ENCODE data around the gene KLHL22. TPM values are rescaled to one million over a fixed set of nuclear protein-coding genes. Genes with fewer than 3 reads are reported as not detected.
A peak's percentile ranks its signal among the peaks of the same experiment; 100 is the strongest.

Gene KLHL22
- total RNA-seq, 8 experiments from 2014 or later: 15.9 to 27.7 (median 22.3) TPM

- 75 to 100% (median 92%) methylated on average over 1 to 2 of the region's 3 CpGs; no CpG with 5 or more reads in 6 of the 10 experiments for WGBS, 10 experiments
- no peak overlapping the region for H3K27ac ChIP-seq
- in situ Hi-C loops (cut with MboI; ENCODE audit: low pct_unique_long_range_greater_than_20kb in 2 of 9, low sequenced_read_pairs in 9 of 9, unreplicated experiment in 9 of 9): no loop called here
- H3K4me1 ChIP-seq (replicated peaks in 1 of 2): peaks cover 12 to 24% of the 10 kb centered on the region in 2 donors
- H3K4me3 ChIP-seq: no peak overlapping the region
- no peak for ATAC-seq (replicated peaks in 6 of 8)
Measured at GRCh38 chr22:20434773-20435172, 60.8 kb downstream of the KLHL22 start.

- Histone ChIP-seq H3K4me1 (replicated peaks in 1 of 2) (peaks cover 12 to 28% of the 10 kb centered on the region in 2 donors), H3K4me3 (no peak overlapping the region), H3K27ac (no peak overlapping the region)
- no peak for ATAC-seq (replicated peaks in 6 of 8)
- 40 to 100% (median 90%) methylated on average over 1 to 5 of the region's 12 CpGs; no CpG with 5 or more reads in 2 of the 10 experiments for WGBS, 10 experiments
- in situ Hi-C loops (cut with MboI; ENCODE audit: low pct_unique_long_range_greater_than_20kb in 2 of 9, low sequenced_read_pairs in 9 of 9, unreplicated experiment in 9 of 9): no loop called here
Measured at GRCh38 chr22:20434264-20434751, 61.3 kb downstream of the KLHL22 start.

- ATAC-seq (replicated peaks in 6 of 8): no peak
- peaks cover 12 to 28% of the 10 kb centered on the region in 2 donors for H3K4me1 ChIP-seq (replicated peaks in 1 of 2)
Measured at GRCh38 chr22:20433686-20434241, 61.8 kb downstream of the KLHL22 start.

GRCh38 chr22:20433191-20433590, 62.4 kb downstream of the KLHL22 start:
- in situ Hi-C loops (cut with MboI; ENCODE audit: low pct_unique_long_range_greater_than_20kb in 2 of 9, low sequenced_read_pairs in 9 of 9, unreplicated experiment in 9 of 9): no loop called here
- ATAC-seq (replicated peaks in 6 of 8): no peak

More at GRCh38 chr22:20433686-20434241, 61.8 kb downstream of the KLHL22 start:
- 40 to 94% (median 70%) methylated on average over 1 to 2 of the region's 4 CpGs; no CpG with 5 or more reads in 6 of the 10 experiments for WGBS, 10 experiments
- H3K27ac ChIP-seq: no peak overlapping the region
- in situ Hi-C loops (cut with MboI; ENCODE audit: low pct_unique_long_range_greater_than_20kb in 2 of 9, low sequenced_read_pairs in 9 of 9, unreplicated experiment in 9 of 9): no loop called here
- no peak overlapping the region for H3K4me3 ChIP-seq

GRCh38 chr22:20432244-20432686, 63.3 kb downstream of the KLHL22 start:
- WGBS, 10 experiments: no CpG with 5 or more reads among the region's 3 CpGs
- no peak overlapping the region for H3K27ac ChIP-seq
- in situ Hi-C loops (cut with MboI; ENCODE audit: low pct_unique_long_range_greater_than_20kb in 2 of 9, low sequenced_read_pairs in 9 of 9, unreplicated experiment in 9 of 9): no loop called here
- no peak for ATAC-seq (replicated peaks in 6 of 8)
- H3K4me3 ChIP-seq: no peak overlapping the region
- H3K4me1 ChIP-seq (replicated peaks in 1 of 2): peaks cover 7 to 28% of the 10 kb centered on the region in 2 donors

More at GRCh38 chr22:20433191-20433590, 62.4 kb downstream of the KLHL22 start:
- no peak overlapping the region for H3K27ac ChIP-seq
- H3K4me3 ChIP-seq: no peak overlapping the region
- 80 to 100% (median 92%) methylated on average over 1 to 5 of the region's 11 CpGs; no CpG with 5 or more reads in 2 of the 10 experiments for WGBS, 10 experiments
- H3K4me1 ChIP-seq (replicated peaks in 1 of 2): peaks cover 9 to 28% of the 10 kb centered on the region in 2 donors

- Histone ChIP-seq H3K4me1 (replicated peaks in 1 of 2) (peaks cover 7 to 28% of the 10 kb centered on the region in 2 donors), H3K4me3 (peak overlapping the region; percentile 21 to 46 (median 28)), H3K27ac (peak overlapping the region in 1 of 2 donors; percentile 14)
- no CpG with 5 or more reads among the region's 50 CpGs for WGBS, 10 experiments
- in situ Hi-C loops (cut with MboI; ENCODE audit: low pct_unique_long_range_greater_than_20kb in 2 of 9, low sequenced_read_pairs in 9 of 9, unreplicated experiment in 9 of 9): no loop called here
- peak in 4 of 8 experiments; percentile 24 to 64 (median 63) for ATAC-seq (replicated peaks in 6 of 8)
Measured at GRCh38 chr22:20431511-20432192, 63.9 kb downstream of the KLHL22 start.

- Histone ChIP-seq H3K4me1 (replicated peaks in 1 of 2) (peaks cover 5 to 26% of the 10 kb centered on the region in 2 donors), H3K27ac (peak overlapping the region in 1 of 2 donors; percentile 14), H3K4me3 (peak overlapping the region; percentile 21 to 46 (median 28))
- peak in 5 of 8 experiments; percentile 60 to 77 (median 65) for ATAC-seq (replicated peaks in 6 of 8)
- in situ Hi-C loops (cut with MboI; ENCODE audit: low pct_unique_long_range_greater_than_20kb in 2 of 9, low sequenced_read_pairs in 9 of 9, unreplicated experiment in 9 of 9): no loop called here
- 0 to 100% (median 2%) methylated on average over 1 to 9 of the region's 94 CpGs; no CpG with 5 or more reads in 5 of the 10 experiments for WGBS, 10 experiments
Measured at GRCh38 chr22:20430720-20431510, 64.7 kb downstream of the KLHL22 start.

- WGBS, 10 experiments: 2 to 11% methylated on average over 5 to 13 of the region's 37 CpGs; no CpG with 5 or more reads in 8 of the 10 experiments
- ATAC-seq (replicated peaks in 6 of 8): no peak
Measured at GRCh38 chr22:20430101-20430719, 65.4 kb downstream of the KLHL22 start.

GRCh38 chr22:20429254-20430100, 66.1 kb downstream of the KLHL22 start:
- Histone ChIP-seq H3K4me3 (peak overlapping the region; percentile 1 to 46 (median 27)), H3K4me1 (replicated peaks in 1 of 2) (peaks cover 5 to 23% of the 10 kb centered on the region in 2 donors), H3K27ac (no peak overlapping the region)
- in situ Hi-C loops (cut with MboI; ENCODE audit: low pct_unique_long_range_greater_than_20kb in 2 of 9, low sequenced_read_pairs in 9 of 9, unreplicated experiment in 9 of 9): no loop called here
- WGBS, 10 experiments: no CpG with 5 or more reads among the region's 75 CpGs
- peak in 3 of 8 experiments; percentile 12 to 23 (median 15) for ATAC-seq (replicated peaks in 6 of 8)

More at GRCh38 chr22:20430101-20430719, 65.4 kb downstream of the KLHL22 start:
- Histone ChIP-seq H3K4me3 (peak overlapping the region; percentile 21 to 46 (median 28)), H3K27ac (no peak overlapping the region), H3K4me1 (replicated peaks in 1 of 2) (peaks cover 5 to 23% of the 10 kb centered on the region in 2 donors)
- in situ Hi-C loops (cut with MboI; ENCODE audit: low pct_unique_long_range_greater_than_20kb in 2 of 9, low sequenced_read_pairs in 9 of 9, unreplicated experiment in 9 of 9): no loop called here

GRCh38 chr22:20428496-20429253, 66.9 kb downstream of the KLHL22 start:
- WGBS, 10 experiments: 72 to 100% (median 90%) methylated on average over 1 to 5 of the region's 23 CpGs; no CpG with 5 or more reads in 5 of the 10 experiments
- H3K4me1 ChIP-seq (replicated peaks in 1 of 2): peaks cover 5 to 29% of the 10 kb centered on the region in 2 donors
- in situ Hi-C loops (cut with MboI; ENCODE audit: low pct_unique_long_range_greater_than_20kb in 2 of 9, low sequenced_read_pairs in 9 of 9, unreplicated experiment in 9 of 9): no loop called here
- no peak overlapping the region for H3K27ac ChIP-seq
- ATAC-seq (replicated peaks in 6 of 8): no peak
- peak overlapping the region in 3 of 5 donors; percentile 27 to 46 (median 30) for H3K4me3 ChIP-seq

- WGBS, 10 experiments: 90 to 100% (median 100%) methylated on average over 2 to 3 of the region's 4 CpGs; no CpG with 5 or more reads in 7 of the 10 experiments
- in situ Hi-C loops (cut with MboI; ENCODE audit: low pct_unique_long_range_greater_than_20kb in 2 of 9, low sequenced_read_pairs in 9 of 9, unreplicated experiment in 9 of 9): no loop called here
- Histone ChIP-seq H3K4me3 (no peak overlapping the region), H3K27ac (no peak overlapping the region), H3K4me1 (replicated peaks in 1 of 2) (peaks cover 10 to 36% of the 10 kb centered on the region in 2 donors)
- ATAC-seq (replicated peaks in 6 of 8): no peak
Measured at GRCh38 chr22:20427945-20428417, 67.6 kb downstream of the KLHL22 start.
